ENCODE results near the gene UBIAD1.
A peak's percentile ranks its signal among the peaks of the same experiment; 100 is the strongest.

Gene UBIAD1

DNA sequence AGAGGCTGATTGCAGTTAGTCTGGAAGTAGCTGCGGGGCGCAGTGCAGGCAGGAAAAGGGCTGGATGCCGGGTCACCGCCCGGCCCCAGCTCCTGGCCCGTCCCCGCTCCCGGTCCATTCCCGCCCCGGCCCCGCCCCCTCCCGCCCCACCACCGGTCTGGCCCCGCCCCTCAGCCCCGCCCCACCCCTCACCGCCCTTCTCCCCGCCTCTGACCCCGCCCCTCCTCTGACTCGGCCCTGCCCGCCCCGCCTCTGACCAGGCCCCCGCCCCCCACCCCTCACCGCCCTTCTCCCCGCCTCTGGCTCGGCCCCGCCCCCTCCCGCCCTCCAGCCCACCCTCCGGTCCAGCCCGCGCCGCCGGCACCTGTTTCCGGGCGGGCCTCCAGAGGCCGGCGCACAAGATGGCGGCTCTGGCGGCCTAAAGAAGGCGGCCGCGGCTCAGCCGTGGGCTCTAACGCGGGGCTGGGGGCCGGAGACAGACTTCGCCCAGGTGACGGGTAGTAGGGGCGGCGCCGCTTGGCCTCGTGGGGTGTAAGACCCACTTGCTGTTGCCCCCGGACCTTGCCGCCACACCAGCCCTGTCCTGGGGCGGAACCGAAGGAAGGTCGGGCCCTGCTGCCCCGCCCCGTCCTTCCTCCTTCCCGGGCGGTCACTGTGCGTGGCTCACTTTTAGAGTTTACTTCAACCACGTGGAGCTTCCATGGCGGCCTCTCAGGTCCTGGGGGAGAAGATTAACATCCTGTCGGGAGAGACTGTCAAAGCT, at the start of gene UBIAD1:
Gene UBIAD1 (plus strand): TSS at position 367 of the 763 bp plus-strand sequence. CDS start 334 bp downstream, at position 701.
- H3K27ac ChIP-seq, result peak within 1 kb of the TSS; percentile 84
- TF ChIP-seq, protein P1, sequence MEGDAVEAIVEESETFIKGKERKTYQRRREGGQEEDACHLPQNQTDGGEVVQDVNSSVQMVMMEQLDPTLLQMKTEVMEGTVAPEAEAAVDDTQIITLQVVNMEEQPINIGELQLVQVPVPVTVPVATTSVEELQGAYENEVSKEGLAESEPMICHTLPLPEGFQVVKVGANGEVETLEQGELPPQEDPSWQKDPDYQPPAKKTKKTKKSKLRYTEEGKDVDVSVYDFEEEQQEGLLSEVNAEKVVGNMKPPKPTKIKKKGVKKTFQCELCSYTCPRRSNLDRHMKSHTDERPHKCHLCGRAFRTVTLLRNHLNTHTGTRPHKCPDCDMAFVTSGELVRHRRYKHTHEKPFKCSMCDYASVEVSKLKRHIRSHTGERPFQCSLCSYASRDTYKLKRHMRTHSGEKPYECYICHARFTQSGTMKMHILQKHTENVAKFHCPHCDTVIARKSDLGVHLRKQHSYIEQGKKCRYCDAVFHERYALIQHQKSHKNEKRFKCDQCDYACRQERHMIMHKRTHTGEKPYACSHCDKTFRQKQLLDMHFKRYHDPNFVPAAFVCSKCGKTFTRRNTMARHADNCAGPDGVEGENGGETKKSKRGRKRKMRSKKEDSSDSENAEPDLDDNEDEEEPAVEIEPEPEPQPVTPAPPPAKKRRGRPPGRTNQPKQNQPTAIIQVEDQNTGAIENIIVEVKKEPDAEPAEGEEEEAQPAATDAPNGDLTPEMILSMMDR (IDR thresholded peaks at IDR 0.05), result 0 out of 2 replicates have a peak, but pooled peaks have one; percentile 9
- no peak for TF ChIP-seq ZFX (IDR thresholded peaks at IDR 0.05; ENCODE audit: borderline replicate concordance)

GRCh38 chr1:11227106-11228077, 45.6 kb upstream of the UBIAD1 start:
- TF ChIP-seq, protein P1 (IDR thresholded peaks at IDR 0.05), result no peak
- TF ChIP-seq ZFX (IDR thresholded peaks at IDR 0.05; ENCODE audit: borderline replicate concordance), result no peak
- H3K27ac ChIP-seq, result no peak overlapping the region

GRCh38 chr1:11229203-11229602, 43.8 kb upstream of the UBIAD1 start:
- TF ChIP-seq ZFX (IDR thresholded peaks at IDR 0.05; ENCODE audit: borderline replicate concordance), result no peak
- TF ChIP-seq, protein P1 (IDR thresholded peaks at IDR 0.05), result no peak
- H3K27ac ChIP-seq, result no peak overlapping the region

DNA sequence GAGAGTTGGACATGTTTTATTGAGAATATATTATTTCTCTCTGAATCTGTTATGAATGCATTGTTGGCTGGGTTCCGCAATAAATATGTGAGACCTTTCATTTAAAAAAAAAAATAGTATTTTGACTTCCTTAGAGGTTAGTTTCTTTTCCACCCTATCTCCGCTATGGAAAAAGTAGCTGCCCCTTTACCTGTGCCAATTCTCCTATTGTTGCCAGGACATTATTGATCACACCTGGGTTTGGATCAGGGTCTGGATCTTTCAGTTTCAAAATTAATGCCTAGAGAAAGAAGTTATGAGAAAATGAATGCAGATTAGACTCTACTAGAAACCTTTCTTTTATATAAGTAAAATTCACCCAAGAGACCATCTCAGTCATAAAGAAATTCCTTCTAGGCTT, 39.8 kb upstream of the UBIAD1 start:
- TF ChIP-seq, protein P1 (IDR thresholded peaks at IDR 0.05), result no peak
- no peak for TF ChIP-seq ZFX (IDR thresholded peaks at IDR 0.05; ENCODE audit: borderline replicate concordance)

GRCh38 chr1:11237356-11237755, 35.6 kb upstream of the UBIAD1 start:
- TF ChIP-seq, protein P1 (IDR thresholded peaks at IDR 0.05), result no peak
- no peak for TF ChIP-seq ZFX (IDR thresholded peaks at IDR 0.05; ENCODE audit: borderline replicate concordance)
- no peak overlapping the region for H3K27ac ChIP-seq

More for the DNA sequence above, 39.8 kb upstream of the UBIAD1 start:
- H3K27ac ChIP-seq, result no peak overlapping the region

GRCh38 chr1:11238311-11238710, 34.7 kb upstream of the UBIAD1 start:
- no peak overlapping the region for H3K27ac ChIP-seq
- TF ChIP-seq ZFX (IDR thresholded peaks at IDR 0.05; ENCODE audit: borderline replicate concordance), result no peak
- TF ChIP-seq, protein P1 (IDR thresholded peaks at IDR 0.05), result no peak
